Right renal pelvis (tissue), 4 donors: ENCODE data around the gene TIGD6. TPM values are rescaled to one million over a fixed set of nuclear protein-coding genes. Genes with fewer than 3 reads are reported as not detected.
"Not testable (repeated sequence)": the region's sequence is repeated elsewhere in the genome, so short reads cannot be mapped to it uniquely, and the experiment has no call there.

Source experiments
- DNase-seq, 4 donors: peaks; one replicate each; pipeline ENCODE4 v3.0.0-alpha.2; 2013; ENCODE audit warnings: low read depth in 4 of 4, low spot score in 3 of 4, missing footprints in 1 of 4
- polyA plus RNA-seq, 4 donors: library from polyadenylated mRNA; unstranded; fragments of 120-200 nt; gene quantifications; one replicate each; pipeline ENCODE4 v1.2.1, GENCODE V29; 2013; ENCODE audit not compliant: insufficient read length in 4 of 4

Gene TIGD6
- polyA plus RNA-seq, 4 donors = 6.2 to 8.1 (median 6.9) TPM

- no peak for DNase-seq
Observed at GRCh38 chr5:149944666-149945065, 55.8 kb downstream of the TIGD6 start, which contains the start of gene PDE6A. TSS of gene PDE6A (minus strand) at chr5:149944793. CDS start at chr5:149944673, 120 bp downstream.

GRCh38 chr5:149943177-149943949 lies 57.1 kb downstream of the TIGD6 start:
- not testable (repeated sequence) for DNase-seq

Other genes with a start within 250 kb of the TIGD6 start
- gene PDE6A, start 55.9 kb downstream of the TIGD6 start, polyA plus RNA-seq = under 1 TPM; 0.09 to 0.13 (median 0.11) TPM
- gene SLC26A2, start 39.9 kb downstream of the TIGD6 start, polyA plus RNA-seq = 10 to 100 TPM; 17.1 to 21.2 (median 20.6) TPM
- 10 to 100 TPM; 26.3 to 34.0 (median 29.9) TPM for gene HMGXB3, start 85 bp upstream of the TIGD6 start, polyA plus RNA-seq
- 10 to 100 TPM; 14.7 to 15.5 (median 15.0) TPM for gene CSF1R, start 85.9 kb upstream of the TIGD6 start, polyA plus RNA-seq
- gene PDGFRB, start 155.2 kb upstream of the TIGD6 start, polyA plus RNA-seq = 100 to 1,000 TPM; 143 to 185 (median 155) TPM
- 1 to 10 TPM in 1 of 4 donors, under 1 TPM in 3; 0.64 to 1.0 (median 0.76) TPM for gene CDX1, start 166.1 kb upstream of the TIGD6 start, polyA plus RNA-seq
- under 1 TPM in 3 of 4 donors, not detected in 1; 0.06 to 0.08 (median 0.06) TPM for gene SLC6A7, start 189.4 kb upstream of the TIGD6 start, polyA plus RNA-seq